GM12801 (cell line): ENCODE results near the gene PTCD3.

Source experiments
- TF ChIP-seq, protein P1 (sequence below): IDR thresholded peaks from one replicate; pipeline ENCODE4 v1.5.1; 2011; ENCODE audit warnings: control low read depth; ENCODE audit not compliant: insufficient read length; ENCODE audit errors: extremely low read depth

The PTCD3 gene

DNA sequence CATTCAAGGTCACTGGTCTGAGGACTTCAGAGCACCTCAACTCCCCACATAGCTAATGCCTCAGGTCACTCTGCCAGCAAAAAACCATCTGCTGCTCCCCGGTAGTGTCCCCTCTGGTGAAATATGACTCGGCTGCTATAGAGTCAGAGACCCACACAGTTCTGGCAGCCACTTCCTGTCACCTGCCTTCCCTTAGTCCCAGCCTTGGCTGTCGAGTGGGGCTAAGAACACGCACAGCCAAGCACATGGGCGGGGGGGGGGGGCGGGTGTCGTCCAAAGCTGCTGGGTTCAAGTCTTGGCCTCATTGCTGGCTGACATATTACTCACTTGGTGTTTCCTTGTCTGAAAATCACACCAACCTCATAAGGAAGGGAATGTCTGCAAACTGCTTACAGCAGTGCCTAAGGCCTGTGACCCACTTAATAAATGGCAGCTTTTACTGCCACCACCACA, 37.9 kb upstream of the PTCD3 start:
- TF ChIP-seq, protein P1, sequence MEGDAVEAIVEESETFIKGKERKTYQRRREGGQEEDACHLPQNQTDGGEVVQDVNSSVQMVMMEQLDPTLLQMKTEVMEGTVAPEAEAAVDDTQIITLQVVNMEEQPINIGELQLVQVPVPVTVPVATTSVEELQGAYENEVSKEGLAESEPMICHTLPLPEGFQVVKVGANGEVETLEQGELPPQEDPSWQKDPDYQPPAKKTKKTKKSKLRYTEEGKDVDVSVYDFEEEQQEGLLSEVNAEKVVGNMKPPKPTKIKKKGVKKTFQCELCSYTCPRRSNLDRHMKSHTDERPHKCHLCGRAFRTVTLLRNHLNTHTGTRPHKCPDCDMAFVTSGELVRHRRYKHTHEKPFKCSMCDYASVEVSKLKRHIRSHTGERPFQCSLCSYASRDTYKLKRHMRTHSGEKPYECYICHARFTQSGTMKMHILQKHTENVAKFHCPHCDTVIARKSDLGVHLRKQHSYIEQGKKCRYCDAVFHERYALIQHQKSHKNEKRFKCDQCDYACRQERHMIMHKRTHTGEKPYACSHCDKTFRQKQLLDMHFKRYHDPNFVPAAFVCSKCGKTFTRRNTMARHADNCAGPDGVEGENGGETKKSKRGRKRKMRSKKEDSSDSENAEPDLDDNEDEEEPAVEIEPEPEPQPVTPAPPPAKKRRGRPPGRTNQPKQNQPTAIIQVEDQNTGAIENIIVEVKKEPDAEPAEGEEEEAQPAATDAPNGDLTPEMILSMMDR, result no peak

DNA sequence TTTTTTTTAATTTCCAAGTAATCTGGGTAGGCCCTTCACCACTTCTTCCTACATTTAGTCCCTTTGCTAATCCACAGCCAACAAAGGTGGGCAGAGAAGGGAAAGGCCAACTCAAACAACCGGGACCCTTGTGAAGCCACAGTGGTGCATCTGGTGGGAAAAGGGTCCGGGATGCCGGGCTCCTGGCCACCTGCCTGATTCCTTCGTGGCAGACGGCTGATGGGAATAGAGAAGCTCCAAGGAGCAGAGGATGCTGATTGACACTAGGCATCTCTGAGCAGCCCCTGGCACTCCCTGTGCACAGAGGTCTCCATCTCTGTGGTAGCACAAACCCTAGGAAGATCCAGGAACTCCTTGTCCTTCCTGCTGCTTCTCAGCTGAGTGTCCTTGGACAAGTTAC, 37.4 kb upstream of the PTCD3 start:
- TF ChIP-seq, protein P1, result no peak

DNA sequence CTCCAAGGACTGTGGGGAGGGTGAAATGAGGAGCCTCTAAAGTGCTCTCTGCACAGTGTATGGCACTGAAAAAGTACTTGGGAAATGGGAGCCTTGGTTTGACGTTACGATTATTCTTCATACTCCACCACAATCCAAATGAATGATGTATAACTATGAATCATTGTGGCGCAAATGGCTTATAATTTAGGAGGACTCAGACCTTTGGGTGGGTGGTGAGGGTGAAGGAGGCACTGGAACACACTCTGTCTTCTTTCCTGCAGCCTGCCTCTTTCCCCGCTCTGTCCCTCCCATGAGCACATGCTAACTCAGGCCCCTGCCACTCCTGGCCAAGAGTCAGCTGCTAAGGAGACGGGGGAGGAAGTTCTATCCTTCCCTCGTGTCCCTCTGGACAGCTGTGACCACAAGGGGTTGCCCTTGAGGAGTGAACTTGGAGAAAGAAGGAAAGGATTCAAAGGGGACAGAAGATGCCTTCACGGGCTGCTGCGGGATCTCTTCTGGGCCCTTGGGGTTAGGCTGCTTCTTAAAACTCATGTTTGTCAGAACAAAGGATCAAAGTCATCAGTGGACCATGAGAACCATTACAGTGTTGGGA, 36.8 kb upstream of the PTCD3 start:
- TF ChIP-seq, protein P1, result no peak

DNA sequence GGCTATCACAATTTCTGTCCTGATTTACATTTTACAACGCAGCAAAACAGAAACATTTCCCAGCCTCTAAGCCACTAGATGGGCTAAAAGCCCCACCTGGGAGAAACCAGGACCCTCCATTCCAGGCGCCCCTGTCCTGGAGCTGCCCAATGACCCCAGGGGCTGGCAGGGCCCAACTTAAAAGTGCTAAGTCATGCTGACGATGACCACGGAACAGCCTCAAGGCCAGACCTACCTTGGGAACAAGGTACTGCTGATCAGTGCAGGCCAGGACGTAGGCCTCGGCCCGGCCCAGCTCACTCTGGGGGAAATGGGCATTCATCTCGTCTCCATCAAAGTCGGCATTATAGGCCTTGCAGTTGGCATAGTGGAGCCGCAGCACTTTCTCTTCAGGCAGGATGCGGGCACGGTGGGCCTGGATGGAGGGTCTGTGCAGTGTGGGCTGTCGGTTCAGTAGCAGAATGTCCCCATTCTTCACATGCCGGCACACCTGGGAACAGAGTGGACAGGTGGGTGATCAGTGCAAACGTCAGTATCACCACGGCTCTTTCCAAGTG, 36.2 kb upstream of the PTCD3 start:
- TF ChIP-seq, protein P1, result no peak

DNA sequence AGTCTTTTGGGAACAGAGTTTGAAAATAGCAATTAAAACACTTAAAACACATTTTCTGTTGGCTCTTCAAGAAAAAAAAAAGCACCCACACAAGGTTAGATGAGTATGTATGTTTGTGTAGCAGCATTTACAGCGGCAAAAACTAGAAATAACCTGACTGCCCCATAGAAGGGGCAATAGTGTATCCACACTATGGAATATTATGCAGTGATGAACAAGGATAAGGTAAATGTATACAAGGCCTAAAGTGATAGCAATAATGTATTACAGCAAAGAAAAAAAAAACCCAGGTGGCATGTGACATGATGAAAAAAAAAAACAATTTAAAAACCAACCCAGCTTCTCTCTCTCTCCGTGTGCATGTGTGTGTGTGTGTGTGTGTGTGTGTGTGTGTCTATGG, 35.2 kb upstream of the PTCD3 start:
- TF ChIP-seq, protein P1, result no peak

DNA sequence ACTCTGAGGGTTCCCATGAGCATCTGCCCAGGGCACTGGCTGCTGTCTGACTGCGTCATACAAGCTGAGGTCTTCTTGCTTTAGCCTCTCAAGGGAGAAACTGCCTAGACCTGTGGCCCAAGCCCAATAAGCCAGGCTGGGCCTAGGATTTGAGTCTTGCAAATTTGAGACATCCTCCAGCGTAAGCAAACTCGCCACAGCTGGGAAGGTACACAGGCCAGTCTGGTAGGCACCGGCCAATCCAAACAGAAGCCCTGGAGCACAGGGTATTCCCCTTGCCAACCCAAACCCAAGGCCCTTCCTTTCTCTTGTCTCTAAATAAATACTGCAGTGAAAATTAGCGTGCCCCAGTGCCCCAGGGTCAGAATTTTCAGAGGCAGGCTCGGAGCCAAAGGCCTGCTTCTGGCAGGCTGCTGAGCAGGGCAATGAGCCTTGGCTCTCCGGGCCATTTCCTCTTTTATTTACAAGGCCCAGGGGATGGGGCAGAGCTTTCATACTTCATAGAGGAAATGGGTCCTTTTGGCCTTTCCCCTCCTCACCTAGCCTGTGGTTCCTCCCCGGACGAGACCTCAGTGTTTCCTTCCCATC, 33.7 kb upstream of the PTCD3 start:
- TF ChIP-seq, protein P1, result no peak

DNA sequence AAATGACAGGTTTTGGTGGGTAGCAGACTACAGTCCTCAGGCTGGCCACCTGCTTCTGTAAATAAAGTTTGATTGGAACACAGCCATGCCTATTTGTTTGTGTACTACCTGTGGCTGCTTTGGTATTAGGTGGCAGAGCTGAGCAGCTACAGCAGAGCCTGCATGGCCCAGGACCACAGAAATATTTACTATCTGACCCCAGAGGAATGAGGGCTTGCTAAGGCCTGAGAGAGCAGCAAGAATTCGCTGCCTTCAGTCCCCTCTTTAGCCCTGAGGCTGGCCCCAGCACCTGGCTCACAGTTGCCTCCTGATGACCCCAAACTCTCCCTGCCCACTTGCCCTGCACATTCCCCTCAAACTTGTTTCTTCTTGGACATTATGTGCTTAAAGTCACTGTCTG, 32.8 kb upstream of the PTCD3 start:
- TF ChIP-seq, protein P1, result no peak
